LNCAP (cell line): ENCODE measurements around the gene TIMM44.

ENCODE experiments used
- TF ChIP-seq, protein P1 (sequence below): fragments of 450-650 bp; IDR thresholded peaks from 2 replicates; pipeline ENCODE4 v1.5.1; 2017; ENCODE audit warnings: mild to moderate bottlenecking

The TIMM44 gene

DNA sequence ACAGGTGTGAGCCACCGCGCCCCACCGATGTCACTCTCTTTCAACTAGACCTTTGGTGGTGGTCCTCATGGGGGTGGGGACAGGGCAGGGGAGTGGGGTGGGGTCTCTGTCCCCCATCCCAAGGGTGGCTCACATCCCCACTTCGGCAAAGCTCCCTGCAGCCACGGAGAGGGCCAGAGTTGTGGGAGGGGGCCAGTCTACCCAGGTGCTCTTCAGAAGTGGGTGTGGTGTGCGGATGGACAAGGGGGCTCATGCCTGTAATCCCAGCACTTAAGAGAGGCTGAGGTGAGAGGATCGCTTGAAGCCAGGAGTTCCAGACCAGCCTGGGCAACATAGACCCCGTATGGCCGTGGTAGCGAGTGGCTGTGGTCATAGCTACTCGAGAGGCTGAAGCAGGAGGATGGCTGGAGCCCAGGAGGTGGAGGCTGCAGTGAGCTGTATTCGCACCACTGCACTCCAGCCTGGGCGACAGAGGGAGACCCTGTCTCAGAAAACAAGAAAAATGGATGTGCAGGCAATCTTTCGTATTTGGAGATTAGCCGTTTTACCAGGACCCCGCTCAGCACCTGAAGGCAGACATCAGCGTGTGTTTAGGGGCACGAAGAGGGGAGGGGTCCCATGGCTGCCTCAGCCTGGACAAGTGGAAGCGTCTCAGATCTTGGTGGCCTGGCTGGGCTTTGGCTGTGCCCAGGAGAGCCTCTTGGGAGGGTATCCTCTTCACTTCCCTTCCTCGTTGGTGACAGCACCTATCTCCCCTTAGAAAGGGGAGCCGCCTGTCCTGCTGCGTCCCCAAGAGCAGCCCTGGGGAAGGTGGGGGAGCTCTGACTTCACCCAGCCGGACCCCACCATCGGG is 28.0 kb downstream of the TIMM44 start:
- TF ChIP-seq, protein P1, sequence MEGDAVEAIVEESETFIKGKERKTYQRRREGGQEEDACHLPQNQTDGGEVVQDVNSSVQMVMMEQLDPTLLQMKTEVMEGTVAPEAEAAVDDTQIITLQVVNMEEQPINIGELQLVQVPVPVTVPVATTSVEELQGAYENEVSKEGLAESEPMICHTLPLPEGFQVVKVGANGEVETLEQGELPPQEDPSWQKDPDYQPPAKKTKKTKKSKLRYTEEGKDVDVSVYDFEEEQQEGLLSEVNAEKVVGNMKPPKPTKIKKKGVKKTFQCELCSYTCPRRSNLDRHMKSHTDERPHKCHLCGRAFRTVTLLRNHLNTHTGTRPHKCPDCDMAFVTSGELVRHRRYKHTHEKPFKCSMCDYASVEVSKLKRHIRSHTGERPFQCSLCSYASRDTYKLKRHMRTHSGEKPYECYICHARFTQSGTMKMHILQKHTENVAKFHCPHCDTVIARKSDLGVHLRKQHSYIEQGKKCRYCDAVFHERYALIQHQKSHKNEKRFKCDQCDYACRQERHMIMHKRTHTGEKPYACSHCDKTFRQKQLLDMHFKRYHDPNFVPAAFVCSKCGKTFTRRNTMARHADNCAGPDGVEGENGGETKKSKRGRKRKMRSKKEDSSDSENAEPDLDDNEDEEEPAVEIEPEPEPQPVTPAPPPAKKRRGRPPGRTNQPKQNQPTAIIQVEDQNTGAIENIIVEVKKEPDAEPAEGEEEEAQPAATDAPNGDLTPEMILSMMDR: no peak

DNA sequence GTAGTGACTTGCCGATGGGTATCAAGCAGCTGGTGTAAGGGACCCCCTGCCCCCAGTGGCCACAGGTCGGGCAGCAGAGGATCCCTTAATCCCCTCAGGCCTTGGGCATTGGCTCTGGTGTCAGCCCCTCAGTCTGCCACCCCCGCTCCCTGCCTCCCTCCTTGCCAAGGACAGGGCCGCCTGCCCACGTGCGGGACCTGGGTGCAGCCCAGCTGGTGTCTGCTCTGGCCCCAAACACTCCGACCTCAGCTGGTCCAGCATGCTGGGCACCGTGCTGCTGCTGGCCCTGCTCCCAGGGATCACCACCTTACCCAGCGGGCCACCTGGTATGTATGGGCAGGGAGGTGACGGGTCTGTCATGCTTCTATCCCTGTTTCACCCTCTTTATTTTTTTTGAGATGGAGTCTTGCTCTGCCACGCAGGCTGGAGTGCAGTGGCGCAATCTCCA is 28.8 kb downstream of the TIMM44 start, which contains the start of gene TGFBR3L:
TGFBR3L (plus strand) TSS at position 233 of the 448 bp plus-strand sequence.
- TF ChIP-seq, protein P1: no peak

DNA sequence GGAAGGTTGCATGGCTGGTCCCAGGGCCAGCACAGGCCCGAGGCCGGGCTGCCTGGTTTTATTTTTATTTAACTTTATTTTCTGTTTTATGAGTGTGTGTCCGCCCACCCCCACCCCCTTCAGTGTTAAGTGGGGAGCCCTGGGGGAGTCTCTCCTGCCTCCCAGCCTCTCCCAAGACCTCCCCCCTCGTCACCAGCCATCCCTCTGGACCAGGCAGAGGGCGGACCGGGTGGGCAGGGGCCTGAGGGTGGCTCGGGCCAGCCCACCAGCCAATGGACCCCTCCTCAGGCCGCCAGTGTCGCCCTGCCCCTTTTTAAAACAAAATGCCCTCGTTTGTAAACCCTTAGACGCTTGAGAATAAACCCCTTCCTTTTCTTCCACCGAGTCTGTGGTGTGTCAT is 29.4 kb downstream of the TIMM44 start:
- TF ChIP-seq, protein P1: no peak

DNA sequence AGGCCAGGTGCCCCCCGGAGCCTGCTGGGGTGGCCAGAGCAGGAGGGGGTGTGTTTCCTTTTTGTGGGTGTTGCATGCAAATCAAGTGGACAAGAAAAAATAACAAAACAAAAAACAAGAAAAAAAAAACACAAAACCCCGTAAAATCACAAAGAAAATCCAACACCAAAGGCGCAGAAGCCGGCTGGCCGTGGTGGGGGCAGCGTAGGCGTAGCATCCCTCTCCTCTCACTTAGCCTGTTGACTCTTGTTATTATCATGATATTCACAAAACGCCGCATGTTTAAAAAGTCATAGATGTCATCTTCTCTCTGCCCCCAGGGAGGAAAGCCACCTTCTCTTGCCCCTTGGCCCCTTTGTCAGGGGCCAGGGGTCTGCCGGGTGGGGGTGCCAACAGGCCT is 29.8 kb downstream of the TIMM44 start:
- TF ChIP-seq, protein P1: no peak

DNA sequence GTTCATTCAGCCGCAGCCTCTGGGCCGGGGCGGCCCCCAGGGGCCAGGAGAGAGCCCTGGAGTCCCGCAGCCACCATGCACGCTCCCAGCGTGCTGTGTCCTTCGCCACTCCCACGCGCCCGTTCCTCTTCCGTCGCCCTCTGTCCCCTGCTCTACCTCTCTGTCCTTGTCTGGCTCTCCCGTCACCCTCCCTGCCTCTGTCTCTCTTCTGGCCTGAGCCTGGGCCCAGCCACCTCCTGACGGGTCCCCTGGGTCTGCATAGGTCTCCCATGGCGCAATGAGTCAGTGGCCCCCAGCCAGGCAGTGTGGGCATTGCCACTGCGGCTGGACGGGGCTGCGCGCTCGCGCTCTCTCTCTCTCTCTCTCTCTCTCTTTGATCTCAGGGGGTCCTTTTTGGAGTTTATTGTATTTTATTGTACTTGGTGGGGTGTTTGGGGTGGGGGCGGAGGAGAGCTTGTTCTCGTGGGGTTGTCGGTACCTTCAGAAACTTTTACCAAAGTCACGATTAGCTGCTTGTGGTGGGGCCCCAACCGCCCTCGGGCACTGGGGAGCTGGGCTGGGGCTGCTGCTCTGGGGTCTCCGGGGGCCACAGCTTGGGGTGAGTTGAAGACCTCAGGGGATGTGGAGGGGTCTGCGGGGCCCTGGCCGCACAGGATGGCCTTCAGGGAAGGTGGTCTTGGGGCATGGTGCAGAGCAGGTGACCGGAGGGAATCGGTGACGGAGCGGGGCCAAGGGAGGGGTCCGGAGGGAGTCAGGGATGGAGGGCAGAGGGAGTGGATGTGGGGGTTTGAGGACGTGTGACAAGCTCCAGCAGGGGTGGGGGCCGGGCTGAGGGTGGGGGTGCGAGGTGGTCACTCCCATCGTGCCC is 30.5 kb downstream of the TIMM44 start:
- TF ChIP-seq, protein P1: no peak

DNA sequence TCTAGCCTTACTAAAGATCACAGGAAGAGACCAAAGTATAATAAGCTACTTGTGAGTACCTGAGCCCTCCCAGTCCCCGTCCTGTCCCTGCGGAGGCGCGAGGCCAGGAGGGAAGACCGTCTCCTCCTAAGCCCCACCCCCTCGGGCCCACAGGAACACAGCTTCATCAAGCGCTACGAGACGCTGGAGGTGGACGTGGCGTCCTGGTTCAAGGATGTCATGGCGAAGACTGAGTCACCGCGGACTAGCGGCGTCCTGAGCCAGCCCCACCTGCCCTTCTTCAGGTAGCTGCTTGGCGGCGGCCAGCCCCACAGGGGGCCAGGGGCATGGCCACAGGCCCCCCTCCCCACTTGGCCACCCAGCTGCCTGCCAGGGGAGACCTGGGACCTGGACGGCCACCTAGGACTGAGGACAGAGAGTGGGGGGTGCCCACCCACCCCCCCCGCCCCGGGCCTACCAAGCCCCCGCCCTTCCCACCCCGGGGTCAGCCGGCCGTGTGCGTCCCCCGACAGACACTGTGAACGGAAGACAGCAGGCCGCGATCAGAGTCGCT is 31.2 kb downstream of the TIMM44 start:
- TF ChIP-seq, protein P1: no peak

DNA sequence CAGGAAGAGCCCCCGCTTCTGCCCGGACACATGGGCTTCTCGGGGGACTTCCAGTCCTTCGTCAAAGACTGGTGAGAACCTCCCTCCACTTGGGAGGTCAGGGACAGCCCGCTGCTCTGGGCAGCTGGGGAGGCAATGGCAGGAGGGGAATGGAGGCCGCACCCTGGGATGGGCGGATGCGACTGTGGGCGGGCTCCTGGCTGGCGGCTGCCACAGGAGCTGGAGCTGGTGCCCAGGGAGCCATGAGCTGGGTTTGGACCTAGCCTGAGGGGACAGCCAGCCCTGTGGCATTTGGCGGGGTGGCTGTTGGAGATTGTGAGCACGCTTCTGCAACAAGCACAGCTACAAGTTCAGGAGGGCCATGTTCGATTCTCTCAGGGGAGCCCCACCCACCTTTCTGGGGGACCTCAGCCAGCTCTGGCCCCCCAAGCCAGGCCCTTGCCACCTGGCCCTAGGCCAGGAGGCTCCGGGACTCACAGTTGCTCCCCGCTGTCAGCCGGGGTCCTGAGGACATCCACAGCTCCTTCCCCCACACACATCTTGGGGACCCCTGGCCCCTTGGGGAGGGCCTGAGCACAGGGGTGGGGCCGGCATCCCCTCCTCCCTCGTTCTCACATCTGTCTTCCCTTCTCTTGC is 31.8 kb downstream of the TIMM44 start:
- TF ChIP-seq, protein P1: no peak
